Measurements from ENCODE around the gene TM4SF4.

DNA sequence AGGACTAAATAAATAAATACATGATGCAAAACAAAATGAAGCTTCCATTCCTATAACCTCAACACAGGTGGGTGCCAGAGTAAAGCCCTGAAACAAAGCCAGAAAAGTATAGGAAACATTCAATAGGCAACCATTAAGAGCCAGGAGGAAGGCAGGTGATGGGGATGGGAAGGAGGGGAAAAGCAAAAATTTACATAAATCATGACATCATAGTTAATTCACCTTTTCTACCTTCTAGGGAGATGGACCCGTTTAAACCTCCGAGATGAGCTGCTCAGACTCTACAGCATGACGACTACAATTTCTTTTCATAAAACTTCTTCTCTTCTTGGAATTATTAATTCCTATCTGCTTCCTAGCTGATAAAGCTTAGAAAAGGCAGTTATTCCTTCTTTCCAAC lies 27.9 kb downstream of the TM4SF4 start:
- TF ChIP-seq, protein P1, sequence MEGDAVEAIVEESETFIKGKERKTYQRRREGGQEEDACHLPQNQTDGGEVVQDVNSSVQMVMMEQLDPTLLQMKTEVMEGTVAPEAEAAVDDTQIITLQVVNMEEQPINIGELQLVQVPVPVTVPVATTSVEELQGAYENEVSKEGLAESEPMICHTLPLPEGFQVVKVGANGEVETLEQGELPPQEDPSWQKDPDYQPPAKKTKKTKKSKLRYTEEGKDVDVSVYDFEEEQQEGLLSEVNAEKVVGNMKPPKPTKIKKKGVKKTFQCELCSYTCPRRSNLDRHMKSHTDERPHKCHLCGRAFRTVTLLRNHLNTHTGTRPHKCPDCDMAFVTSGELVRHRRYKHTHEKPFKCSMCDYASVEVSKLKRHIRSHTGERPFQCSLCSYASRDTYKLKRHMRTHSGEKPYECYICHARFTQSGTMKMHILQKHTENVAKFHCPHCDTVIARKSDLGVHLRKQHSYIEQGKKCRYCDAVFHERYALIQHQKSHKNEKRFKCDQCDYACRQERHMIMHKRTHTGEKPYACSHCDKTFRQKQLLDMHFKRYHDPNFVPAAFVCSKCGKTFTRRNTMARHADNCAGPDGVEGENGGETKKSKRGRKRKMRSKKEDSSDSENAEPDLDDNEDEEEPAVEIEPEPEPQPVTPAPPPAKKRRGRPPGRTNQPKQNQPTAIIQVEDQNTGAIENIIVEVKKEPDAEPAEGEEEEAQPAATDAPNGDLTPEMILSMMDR (IDR thresholded peaks at IDR 0.05) = no peak
- no peak for TF ChIP-seq POLR2A (IDR thresholded peaks at IDR 0.05)

Measured in body of pancreas (tissue), 4 donors.